NCI-H1436 (cell line): ENCODE measurements around the gene KSR2.
"Not testable (repeated sequence)": the region's sequence is repeated elsewhere in the genome, so short reads cannot be mapped to it uniquely, and the experiment has no call there.

Experiments used
- DNase-seq: peaks from one replicate; lab custom pipeline; 2025; lab: John Stamatoyannopoulos, UW

Gene KSR2

DNA sequence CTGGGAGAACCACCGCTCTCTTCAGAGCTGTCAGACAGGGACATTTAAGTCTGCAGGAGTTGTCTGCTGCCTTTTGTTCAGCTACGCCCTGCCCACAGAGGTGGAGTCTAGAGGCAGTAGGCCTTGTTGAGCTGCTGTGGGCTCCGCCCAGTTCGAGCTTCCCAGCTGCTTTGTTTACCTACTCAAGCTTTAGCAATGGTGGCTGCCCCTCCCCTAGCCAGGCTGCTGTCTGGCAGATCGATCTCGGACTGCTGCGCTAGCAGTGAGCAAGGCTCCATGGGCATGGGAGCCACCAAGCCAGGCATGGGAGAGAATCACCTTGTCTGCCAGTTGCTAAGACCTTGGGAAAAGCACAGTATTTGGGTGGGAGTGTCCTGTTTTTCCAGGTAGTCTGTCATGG lies 340.1 kb downstream of the KSR2 start:
- DNase-seq, result not testable (repeated sequence)

DNA sequence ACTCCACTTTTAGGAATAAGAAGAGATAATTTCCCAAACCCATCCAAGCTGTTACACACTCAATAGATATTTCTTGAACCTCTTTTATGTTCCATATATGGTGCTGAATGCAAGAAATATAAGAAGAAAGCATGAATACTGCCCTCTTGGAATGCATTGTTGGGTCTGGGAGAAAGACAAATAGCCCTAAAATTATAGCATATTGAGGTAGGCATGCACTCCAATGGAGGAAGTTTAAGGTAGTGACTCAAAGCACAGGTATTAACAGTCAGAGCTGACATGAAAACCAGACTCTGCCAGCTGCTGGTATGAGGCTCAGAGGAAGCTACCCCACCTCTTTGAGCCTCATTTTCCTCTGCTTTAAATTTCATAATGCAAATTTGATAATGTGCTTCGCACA lies 346.0 kb downstream of the KSR2 start:
- DNase-seq, result no peak

DNA sequence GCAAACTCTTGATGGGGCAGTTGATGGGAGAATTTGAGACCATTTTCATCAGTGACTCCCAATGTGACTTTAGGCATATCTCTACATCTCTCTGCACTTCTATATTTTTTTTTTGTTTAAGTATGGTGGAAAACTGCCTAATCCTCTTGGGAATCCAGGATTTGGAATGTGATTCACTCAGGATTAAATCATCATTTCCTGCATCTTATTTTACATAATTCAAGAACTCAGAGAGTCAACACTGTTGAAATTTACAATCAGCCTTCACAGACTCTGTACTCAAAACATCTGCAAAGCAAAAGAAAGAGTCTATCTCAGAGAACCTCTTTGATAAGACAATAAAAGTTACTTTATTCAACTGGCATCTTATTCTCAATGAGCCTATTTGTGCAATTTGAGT lies 346.7 kb downstream of the KSR2 start:
- DNase-seq, result no peak

DNA sequence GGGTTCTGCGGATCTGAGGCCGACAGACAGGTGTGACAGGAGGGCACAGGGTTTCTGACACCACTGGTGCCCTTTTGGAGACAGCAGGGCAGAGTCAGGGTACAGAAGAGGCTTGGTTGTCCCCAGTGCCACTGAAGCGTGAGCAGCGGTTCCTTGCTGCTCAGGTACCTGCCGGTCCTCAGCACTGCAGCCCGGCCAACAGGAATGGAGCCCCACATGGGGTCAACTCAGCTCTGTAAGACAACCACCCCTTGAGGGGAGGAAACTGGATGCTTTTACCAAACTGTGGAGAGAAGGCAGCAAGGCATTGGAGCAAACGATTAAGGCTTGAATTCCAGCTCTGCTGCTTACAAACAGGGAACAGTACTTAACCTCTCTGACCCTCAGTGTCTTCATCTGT lies 361.0 kb downstream of the KSR2 start:
- no peak for DNase-seq

DNA sequence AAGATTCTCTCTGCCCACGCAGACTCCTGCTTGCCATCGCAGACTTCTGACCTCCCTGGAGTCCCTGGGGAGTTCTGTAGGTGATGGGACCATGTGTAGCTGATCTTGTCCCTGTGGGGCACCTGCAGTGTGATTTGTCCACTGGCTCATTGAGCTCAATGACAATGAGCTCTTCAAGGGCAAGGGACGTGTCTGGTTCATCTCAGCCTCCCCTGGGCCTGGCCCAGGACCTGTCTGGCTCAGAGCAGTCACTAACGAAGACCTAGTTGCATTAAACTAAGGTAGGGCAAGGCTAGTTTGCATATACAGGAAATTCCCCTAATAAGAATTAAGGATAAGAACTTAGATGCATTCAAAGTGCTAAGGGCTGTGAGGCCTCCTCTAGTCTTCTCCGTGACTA lies 361.8 kb downstream of the KSR2 start:
- no peak for DNase-seq

DNA sequence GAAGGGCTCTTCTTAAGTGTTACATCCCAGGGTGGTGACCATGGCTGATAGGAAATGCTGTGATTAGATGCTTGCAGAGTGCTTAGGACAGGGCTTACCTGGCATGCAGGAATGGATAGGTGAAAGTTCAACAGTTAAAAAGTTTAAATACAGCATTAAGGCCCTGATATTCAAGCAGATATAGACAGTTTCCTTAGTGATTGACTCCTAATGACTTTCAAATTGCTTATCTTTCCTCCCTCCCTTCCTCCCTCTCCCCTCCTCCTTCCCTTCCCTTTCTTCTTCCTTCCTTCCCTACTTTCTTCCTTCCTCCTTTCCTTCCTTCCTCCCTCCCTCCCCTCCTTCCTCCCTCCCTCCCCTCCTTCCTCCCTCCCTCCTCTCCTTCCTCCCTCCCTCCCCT lies 362.8 kb downstream of the KSR2 start:
- no peak for DNase-seq

DNA sequence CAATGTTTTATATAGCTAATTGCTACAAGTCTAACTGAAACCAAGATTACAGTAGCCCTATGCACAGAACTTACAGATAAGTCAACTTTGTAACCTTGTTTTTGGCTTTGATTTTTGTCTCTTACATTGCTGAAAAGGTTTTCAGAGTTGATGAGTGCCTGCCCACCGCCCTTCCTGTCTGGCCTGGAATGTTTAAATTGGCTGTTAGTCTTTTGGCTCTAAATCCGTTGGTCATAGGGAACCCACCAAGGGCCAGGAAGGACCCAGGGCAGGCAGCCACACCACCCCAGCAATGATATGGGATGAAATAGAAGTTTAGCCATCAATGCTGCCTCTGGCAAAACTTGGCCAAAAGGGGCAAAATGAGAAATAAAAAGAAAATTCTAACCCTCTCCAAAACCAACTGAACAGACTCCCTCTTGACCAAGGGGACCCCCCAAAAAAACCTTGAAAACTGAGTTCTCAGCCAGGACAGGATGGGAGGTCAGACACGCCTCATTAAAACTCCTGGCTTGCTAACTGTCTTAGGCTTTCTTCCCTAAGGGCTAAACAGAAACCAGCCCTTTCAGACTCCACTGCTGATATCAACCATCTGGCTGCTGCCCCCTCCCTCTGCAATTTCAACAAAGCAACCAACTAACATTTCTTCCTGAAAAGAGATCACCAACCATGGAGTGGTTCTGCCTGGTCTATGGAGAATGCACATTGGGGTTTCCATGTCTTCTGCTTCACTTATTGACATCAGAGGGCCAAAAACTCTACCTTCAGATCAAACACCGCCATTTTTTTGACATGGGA lies 365.3 kb downstream of the KSR2 start:
- DNase-seq, result no peak

DNA sequence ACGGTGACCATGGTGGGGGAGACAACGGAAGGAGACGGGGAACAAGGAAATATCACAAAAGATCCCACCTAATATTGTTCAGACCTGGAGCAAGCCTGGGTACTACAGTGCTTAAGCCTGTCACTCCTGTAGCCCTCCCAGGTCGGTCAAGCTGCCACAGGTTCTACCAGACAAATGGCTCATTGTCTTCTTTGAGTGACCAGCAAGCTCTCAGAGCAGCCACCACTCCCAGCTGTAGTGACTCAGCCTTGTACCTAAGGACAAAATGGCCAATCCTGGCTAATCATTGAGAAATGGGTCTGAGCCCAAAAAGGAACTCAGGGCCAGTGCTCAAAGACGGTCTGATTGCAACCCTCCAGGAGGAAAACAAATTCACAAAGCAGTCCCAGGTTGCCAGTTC lies 368.9 kb downstream of the KSR2 start:
- DNase-seq, result no peak

DNA sequence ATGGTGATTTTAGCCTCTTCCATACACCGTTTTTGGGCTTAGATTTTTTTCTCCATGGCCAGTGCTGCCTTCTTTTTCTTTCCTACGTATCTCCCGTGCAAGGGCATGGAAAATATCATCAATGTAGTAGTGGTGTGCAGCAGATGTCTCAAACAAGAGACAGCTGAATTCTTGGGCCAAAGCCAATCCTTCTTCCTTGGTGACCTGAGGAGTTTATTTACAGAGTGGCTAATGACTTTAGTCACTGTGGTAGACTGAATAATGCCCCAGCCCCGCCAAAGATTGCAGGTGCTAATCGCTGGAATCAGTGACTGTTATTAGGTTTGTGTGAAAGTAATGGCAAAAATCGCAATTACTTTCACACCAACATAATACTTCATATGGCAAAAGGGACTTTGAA lies 371.8 kb downstream of the KSR2 start:
- DNase-seq, result peak; percentile 44

DNA sequence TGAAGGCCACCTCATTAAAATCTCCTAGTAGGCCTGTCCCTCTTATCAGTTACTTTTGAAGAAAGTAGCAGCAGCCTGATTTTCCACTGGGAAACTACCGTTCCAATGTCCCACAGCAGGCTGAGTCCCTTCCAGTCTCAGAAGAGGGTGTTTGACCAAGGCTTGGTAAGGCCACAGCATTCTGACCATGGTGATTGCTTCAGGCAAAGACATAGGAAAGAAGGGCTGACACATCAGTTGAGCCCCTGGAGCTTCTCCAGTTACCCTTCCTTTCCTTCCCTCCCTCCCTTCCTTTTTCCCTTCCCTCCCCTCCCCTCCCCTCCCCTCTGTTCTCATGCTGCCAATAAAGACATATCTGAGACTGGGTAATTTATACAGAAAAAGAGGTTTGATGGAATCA lies 373.0 kb downstream of the KSR2 start:
- DNase-seq, result no peak

DNA sequence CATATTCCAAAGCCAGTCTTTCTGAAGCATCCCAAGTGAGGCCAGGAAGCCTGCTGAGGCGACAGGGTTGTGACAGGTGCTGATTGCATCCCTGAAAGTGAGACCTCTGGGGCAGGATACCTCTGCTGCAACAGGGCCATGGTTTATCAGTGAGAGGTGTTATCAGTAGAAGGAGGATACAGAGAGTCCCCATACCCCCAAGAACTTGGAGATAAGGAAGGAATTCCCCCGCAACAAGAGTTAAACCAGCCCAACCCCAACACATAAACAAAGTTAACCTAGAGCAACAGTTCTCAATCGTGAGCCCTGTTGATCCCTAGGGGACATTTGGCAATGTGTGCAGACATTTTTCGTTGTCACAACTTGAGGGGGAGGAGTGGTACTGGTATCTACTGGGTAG lies 374.3 kb downstream of the KSR2 start:
- DNase-seq, result no peak

DNA sequence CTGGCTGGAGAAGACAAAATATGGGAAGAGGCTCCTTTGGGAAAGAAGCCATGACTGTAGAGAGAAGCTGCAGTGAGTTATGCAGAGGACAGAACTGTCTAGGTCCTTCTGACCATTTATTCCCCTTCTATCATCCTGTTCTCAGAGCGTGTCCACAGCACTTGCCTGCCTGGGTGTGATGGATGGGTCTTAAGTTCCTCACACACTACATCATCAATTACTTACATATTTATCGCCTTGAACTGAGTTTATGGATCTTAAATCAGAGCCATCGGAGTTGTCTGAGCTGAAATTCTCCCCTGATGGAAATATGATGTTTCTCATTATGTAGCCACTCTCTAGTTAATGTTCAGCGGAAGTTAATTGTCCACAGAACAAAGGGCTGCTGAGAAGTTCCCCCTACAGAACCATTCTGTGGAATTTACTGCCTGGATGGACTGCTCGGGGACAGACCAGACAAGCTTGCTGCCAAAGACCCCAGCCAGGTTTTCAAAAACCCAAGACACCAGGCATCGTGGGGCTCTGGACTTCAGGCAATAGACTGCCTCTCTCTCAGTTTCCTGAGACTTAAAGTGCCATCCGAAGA lies 374.9 kb downstream of the KSR2 start:
- no peak for DNase-seq

DNA sequence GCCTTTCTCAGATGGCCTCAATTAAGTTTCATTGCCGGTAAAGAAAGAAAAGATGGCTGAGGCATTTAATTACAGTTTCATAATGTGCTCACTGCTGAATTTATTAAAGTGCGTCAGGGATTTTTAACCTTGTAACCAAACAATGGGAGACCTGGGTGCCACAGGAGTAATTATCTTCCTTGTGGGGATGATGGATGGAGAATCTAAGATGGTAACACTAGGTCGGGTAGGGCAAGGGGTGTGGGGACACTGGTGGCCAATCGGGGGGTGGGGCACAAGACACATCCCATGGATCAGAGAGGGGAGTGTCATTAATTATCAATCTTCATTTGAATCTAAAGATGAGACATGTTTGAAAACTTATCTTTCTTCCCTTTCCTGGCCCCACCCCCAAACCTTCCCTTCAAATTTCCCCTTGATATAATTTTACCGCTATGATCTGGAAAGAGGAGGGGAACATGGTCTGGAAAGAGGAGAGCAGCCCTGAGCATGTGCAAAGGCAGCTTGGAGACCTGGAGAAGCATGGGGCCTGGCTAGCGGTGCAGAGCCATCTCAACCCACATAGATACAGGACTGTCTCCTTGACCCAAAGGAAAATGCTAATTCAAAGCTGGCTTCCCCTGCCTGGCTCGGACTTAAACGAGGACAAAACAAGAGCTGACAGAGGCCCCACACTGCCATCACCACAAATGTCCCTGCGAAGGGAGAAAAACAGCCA lies 376.0 kb downstream of the KSR2 start:
- no peak for DNase-seq

DNA sequence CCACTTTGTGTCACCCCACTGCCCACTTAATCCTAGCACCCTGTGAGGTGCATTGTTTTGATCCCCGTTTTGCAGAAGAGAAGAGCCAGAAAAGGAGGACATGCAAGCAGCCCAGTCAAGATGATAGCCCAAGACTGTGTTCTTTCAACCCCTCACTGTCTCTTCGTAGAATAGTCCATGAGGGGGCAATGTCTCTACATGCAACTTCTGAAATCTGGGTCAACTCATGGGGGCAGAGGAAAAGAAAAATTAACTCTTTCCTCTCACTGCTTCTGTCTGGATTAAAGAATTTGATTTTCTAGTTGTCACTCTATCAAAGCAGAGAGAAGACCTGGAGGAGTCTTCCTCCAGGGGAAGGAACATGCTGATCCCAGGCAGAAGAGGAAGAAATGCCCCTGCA lies 377.8 kb downstream of the KSR2 start:
- no peak for DNase-seq

DNA sequence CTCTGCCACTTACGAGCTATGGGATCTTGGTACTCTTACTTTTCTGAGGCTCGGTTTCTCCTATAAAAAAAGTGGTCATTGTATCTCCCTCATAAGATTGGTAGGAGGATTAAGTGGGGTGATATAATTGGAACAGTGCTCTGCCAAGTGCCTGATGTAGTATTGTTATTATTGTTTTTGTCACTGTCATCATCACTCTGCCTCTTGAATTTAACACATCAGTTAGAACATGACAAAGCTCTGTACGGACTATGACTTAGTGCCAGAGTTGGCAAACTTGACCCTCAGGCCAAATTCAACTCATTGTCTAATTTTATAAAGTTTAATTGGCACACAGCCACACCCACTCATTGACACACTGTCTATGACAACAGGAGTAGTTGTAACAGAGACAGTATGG lies 378.4 kb downstream of the KSR2 start:
- DNase-seq, result no peak

DNA sequence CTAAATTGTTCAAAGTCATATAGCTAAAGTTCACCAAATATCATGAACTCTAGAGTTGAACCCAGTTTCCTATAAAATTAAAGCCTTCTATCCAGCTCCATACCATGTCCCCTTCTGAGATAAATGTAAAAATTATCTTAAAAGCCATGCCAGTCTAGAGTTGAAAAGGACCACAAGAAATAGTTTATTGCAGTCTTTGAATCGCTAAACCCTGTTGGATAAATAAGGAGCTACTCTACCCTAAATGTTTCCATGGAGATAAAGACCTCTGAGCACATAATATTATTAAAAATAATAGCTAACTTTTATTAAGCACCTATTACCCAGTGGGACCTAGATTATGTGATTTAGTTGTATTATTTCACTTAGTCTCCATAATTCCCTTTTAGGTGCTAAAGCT lies 379.8 kb downstream of the KSR2 start:
- DNase-seq, result no peak

DNA sequence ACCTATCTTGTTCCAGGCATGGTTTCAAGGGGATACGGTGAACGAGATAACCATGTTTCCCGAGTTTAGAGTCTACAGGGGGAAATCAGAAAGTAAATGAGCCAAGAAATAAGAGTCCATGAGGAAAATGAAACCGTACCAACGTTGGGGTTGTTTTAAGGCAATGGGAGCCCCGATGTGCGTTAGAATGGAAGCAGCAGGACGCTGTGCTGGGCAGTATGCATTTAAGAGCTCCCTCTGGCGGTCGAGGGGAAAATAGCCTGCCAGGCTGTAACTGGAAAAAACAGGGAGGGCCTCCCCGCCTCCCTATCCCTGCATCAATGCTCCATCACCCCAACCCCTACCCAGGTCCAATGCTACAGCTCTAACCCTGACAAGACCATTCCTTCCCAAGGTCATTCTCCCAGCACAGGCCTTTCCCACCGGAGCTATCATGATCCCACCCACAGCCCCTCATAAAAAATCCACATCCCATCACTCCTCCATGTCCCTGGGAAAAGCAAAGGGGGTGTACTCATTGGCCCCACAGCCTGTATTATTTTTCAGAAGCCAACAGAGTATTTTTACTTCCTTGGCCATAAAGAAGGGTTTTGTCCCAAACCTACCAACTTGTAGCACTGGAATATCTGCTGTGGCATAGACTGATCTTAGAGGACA lies 381.0 kb downstream of the KSR2 start:
- DNase-seq, result peak; percentile 51

DNA sequence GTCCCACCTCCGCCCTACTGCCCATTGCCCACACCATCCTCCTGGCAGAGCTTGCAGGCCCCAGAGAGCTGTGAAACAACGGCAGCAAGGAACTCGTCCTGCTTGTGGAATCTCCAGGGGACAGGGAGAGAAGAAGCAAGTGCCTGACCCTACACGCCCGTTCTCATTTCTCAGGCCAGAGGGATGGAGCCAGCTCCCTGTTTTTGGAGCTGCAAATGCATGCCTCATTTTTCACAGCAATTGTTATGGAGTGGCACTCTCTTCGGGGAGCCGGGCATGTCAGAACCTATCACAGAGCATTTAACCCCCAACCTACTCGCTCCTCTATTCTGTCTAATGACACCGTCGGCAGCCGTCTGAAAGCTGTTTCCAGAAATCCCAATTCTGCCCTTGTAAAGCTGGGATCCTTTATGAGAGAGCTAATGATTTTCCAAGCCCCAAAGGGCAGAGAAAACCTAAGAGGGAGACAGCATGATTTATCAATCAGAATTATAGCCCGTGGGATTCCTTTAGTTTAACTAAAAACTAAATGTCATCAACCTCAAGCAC lies 385.0 kb downstream of the KSR2 start:
- no peak for DNase-seq

DNA sequence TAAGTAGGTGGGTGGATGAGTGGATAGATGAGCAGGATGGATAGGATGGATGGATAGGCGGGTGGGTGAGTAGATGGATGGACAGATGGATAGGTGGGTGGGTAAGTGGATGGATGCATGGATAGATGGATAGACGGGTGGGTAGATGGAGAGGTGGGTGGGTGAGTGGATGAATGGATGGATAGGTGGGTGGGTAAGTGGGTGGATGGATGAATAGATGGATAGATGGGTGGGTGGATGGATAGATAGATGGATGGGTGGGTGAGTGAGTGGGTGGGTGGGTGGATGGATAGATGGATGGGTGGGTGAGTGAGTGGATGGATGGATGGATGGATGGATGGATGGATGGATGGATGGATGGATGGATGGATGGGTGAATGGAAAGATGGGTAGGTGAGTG lies 385.7 kb downstream of the KSR2 start:
- no peak for DNase-seq

DNA sequence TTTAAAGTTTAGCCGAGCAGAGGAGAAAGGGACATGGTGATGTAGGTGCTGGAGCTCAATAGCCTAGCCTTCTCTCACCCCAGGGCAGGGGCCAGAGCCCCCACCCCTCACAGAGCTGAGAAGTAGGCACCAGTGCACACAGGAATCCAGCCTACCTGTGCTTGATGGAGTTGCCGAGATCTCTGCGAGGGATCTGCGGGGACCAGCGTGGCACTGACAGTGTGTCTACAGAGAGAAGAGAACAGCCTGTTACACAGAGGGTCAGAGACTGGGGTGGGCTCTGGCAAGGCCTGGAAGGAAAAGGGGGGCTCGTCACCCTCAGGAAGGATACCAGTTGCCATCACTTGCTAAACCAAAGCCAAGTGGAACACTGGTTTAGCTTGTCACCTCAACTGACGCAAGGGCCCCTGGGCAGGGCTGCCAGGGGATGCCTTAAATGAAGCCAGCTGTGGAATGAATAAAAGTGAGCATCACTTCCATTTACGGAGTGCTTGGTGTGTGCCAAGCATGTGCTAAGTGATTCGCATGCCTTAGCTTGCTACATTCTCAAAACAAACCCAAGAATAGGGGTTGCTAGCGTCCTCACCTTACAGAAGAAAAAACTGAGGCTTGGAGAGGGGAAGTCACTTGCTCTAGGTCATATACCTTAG lies 386.5 kb downstream of the KSR2 start:
- DNase-seq, result no peak

DNA sequence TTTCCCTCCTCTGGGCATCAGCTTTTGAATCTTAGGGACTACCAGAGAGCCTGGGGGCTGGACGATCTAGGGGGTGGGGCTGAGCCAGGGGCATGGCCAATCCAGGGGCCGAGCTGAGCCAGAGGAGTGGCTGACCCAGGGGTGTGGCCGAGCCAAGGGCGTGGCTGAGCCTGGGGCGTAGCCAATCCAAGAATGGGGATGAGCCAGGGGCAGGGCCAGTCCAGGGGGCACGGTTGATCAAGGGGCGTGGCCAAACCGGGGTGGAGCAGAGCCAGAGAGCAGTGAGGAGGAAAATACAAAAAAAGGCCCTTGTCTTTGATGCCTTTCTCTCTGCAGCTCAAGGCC lies 388.1 kb downstream of the KSR2 start:
- DNase-seq, result no peak

DNA sequence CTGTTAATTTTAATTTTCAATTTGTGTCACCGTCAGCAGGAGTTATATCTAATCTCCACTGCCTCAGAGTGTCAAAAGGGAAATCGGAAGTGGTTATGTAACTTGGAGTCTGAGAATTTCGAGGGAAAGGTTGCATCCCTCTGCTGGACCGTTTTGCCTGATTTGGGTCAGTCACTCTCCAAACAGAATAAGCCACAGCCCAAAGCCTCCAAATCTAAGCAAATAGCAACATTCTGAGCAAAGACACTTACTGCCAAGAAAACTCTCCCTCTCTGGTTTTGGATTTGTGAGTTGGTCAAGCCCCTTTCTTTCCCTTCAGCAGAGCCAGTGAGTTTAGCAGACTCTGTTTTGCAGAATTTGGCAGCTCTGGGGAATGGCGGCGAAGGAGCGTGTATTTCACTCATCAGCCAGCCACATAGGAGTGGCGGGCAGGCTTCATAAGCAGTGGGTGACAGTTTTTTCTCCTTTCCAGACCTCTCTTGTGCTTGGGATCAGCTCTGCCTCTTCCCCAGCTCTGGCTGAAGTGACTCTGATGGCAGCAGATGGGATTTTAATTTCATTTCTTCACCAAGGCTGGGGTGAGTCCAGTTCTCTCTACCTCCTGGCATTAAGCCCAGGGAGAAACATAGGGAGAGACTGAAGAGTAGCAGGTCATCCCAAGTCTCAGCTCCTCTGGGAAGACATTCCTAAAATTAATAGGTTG lies 388.6 kb downstream of the KSR2 start:
- DNase-seq, result no peak
